Measurements from ENCODE around the gene PCDHGC3.

Gene PCDHGC3

DNA sequence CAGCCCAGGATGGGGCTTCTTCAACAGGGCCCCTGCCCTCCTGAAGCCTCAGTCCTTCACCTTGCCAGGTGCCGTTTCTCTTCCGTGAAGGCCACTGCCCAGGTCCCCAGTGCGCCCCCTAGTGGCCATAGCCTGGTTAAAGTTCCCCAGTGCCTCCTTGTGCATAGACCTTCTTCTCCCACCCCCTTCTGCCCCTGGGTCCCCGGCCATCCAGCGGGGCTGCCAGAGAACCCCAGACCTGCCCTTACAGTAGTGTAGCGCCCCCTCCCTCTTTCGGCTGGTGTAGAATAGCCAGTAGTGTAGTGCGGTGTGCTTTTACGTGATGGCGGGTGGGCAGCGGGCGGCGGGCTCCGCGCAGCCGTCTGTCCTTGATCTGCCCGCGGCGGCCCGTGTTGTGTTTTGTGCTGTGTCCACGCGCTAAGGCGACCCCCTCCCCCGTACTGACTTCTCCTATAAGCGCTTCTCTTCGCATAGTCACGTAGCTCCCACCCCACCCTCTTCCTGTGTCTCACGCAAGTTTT lies 36.7 kb downstream of the PCDHGC3 start:
- TF ChIP-seq CTCF (IDR thresholded peaks at IDR 0.05; ENCODE audit: insufficient read depth, low read depth, low read length, missing control alignments), result peak; percentile 81
- DNase-seq (ENCODE audit: low read depth), result peak; percentile 83
- peak overlapping the region; percentile 40 for H3K4me3 ChIP-seq (ENCODE audit: low read length)

GRCh38 chr5:141512911-141513626 lies 37.3 kb downstream of the PCDHGC3 start:
- H3K4me3 ChIP-seq (ENCODE audit: low read length), result peak overlapping the region; percentile 40
- peak; percentile 44 for DNase-seq (ENCODE audit: low read depth)
- no peak for TF ChIP-seq CTCF (IDR thresholded peaks at IDR 0.05; ENCODE audit: insufficient read depth, low read depth, low read length, missing control alignments)

GRCh38 chr5:141513627-141514329 lies 38.0 kb downstream of the PCDHGC3 start:
- H3K4me3 ChIP-seq (ENCODE audit: low read length), result peak overlapping the region; percentile 40
- peak; percentile 75 for DNase-seq (ENCODE audit: low read depth)
- no peak for TF ChIP-seq CTCF (IDR thresholded peaks at IDR 0.05; ENCODE audit: insufficient read depth, low read depth, low read length, missing control alignments)

GRCh38 chr5:141514330-141515133 lies 38.8 kb downstream of the PCDHGC3 start:
- no peak overlapping the region for H3K4me3 ChIP-seq (ENCODE audit: low read length)
- peak; percentile 96 for DNase-seq (ENCODE audit: low read depth)
- no peak for TF ChIP-seq CTCF (IDR thresholded peaks at IDR 0.05; ENCODE audit: insufficient read depth, low read depth, low read length, missing control alignments)

DNA sequence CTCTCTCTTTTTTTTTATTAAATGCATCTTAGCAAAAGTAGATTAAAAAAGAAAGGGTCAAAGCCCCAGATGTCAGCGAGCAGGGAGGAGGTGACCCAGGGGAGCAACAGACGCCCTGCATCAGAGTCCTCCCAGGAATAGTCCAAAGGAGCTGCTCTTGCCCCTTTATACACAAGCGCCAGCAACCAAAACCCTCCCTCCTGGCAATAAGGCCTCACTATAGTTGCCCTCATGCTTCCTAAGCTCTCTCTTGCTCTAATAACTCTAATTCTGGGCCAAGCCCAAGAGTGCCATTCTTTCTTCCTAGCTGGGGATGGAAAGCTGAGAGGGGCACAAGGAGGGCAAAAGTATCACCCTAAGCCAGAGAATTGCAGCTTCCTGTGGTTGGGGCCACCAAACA lies 39.4 kb downstream of the PCDHGC3 start:
- TF ChIP-seq CTCF (IDR thresholded peaks at IDR 0.05; ENCODE audit: insufficient read depth, low read depth, low read length, missing control alignments), result no peak
- no peak overlapping the region for H3K4me3 ChIP-seq (ENCODE audit: low read length)
- DNase-seq (ENCODE audit: low read depth), result no peak

- no peak for TF ChIP-seq CTCF (IDR thresholded peaks at IDR 0.05; ENCODE audit: insufficient read depth, low read depth, low read length, missing control alignments)
- H3K4me3 ChIP-seq (ENCODE audit: low read length), result no peak overlapping the region
- DNase-seq (ENCODE audit: low read depth), result no peak
Measured at GRCh38 chr5:141515946-141516671, 40.3 kb downstream of the PCDHGC3 start.
